HG03025 (cell line): ENCODE data around the gene TXLNA.

Experiments used
- ATAC-seq: cut with Tn5 transposase; IDR thresholded peaks from one replicate; pipeline ENCODE4 v1.9.1; 2021; ENCODE audit warnings: mild to moderate bottlenecking, moderate library complexity; ENCODE audit not compliant: unreplicated experiment, low FRiP score

Gene TXLNA

DNA sequence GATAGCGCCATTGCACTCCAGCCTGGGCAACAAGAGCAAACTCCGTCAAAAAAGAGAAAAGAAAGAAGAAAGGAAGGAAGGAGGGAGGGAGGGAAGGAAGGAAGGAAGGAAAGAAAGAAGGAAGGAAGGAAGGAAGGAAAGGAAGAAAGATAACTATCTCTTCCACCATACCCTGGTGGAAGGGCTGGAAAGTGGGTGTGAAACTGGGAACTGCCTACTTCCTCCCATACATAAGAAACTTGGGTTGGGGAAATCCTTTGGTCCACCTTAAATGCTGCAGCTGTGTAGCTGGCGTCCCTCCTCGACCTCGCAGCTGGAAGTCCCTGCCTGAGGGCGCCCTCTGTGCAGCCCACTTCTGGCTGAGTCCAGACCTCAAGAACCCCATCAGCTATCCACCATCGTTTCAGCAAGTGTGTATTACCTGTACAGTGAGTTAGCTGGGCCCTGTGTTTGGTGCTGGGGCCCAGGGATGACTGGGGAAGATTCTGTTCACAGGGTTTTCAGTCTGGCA, 62.9 kb downstream of the TXLNA start:
- ATAC-seq = no peak

DNA sequence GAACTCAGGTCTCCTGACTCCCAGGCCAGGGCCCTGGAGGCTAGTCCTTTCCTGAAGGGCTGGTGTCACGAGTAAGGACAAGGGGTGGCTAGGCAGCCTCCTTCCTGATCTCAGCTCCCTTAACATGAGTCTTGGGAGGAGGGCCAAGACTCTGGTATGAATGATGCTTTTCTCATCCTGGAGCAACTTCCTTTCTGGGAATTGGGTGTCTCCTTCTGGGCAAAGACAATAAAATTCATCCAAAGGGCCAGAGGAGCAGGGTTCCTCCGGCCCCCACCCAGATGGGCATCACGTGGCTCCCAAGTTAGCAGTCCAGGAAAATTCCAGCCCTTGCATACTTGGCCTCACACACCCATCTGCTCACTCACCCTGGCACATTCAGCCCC, 67.4 kb downstream of the TXLNA start, which contains the start of gene FAM167B:
Gene FAM167B, plus strand, starts transcription at position 335 of the 386 bp plus-strand sequence. CDS start 200 bp downstream, outside the sequence.
- no peak for ATAC-seq

DNA sequence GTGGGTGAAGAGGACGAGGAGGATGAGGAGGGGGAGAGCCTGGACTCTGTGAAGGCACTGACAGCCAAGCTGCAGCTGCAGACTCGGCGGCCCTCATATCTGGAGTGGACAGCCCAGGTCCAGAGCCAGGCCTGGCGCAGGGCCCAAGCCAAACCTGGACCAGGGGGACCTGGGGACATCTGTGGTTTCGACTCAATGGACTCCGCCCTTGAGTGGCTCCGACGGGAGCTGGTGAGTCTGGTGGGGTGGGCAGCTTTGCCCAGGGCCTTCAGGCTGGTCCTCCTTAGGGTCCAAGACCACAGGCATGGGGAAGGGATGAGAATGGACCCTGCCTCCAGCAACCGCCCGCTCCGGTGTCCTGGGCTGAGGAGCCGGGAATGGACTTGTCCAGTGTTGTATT, 68.0 kb downstream of the TXLNA start:
- no peak for ATAC-seq
